HCT116 (cell line): ENCODE measurements around the gene LRRC4B. TPM values are rescaled to one million over a fixed set of nuclear protein-coding genes. Genes with fewer than 3 reads are reported as not detected.

Experiments
- ATAC-seq: fragments of 200-7000 bp; cut with Tn5 transposase; 2 replicates; pipeline ENCODE4 v1.9.1; 2020; ENCODE audit warnings: mild to moderate bottlenecking, moderate library complexity
- BruUV-seq: library from RNA; stranded (reverse); fragments of 400-500 nt; replicated peaks from 2 replicates; lab custom pipeline; 2021; lab: Mats Ljungman, UMichigan
- CTCF ChIA-PET: fragments of 300-600 bp; sonication (Branson Sonifier 250); formaldehyde crosslinking; loops from one replicate; lab custom pipeline; 2021; ENCODE audit warnings: antibody characterized with exemption; lab: Charles Lee
- POLR2A ChIA-PET: fragments of 300-600, 350-600 bp; sonication (Branson Sonifier 250); formaldehyde crosslinking; loops from one replicate; lab custom pipeline; 2021; ENCODE audit warnings: antibody characterized with exemption; lab: Charles Lee
- RAD21 ChIA-PET, 2 experiments: fragments of 300-600 bp; sonication (Branson Sonifier 250); formaldehyde crosslinking; loops; one replicate each; lab custom pipeline; 2023; ENCODE audit warnings: low total read pairs in 2 of 2; ENCODE audit not compliant: uncharacterized antibody in 2 of 2, unreplicated experiment in 2 of 2, low non-redundant PET in 1 of 2; lab: Charles Lee
- DNase-seq: peaks from one replicate; pipeline ENCODE4 v3.0.0-alpha.2; 2010; ENCODE audit warnings: low read depth, low spot score
- H2AFZ ChIP-seq: fragments of 200-600 bp; shearing (Covaris generic), sonication (generic); 2 replicates; pipeline ENCODE4 v1.6.1; 2017; ENCODE audit warnings: low read depth, mixed run types, mixed read lengths, antibody characterized with exemption, low read length; ENCODE audit not compliant: poor library complexity, severe bottlenecking
- H3K27ac ChIP-seq: 2 replicates; pipeline ENCODE4 v1.5.1; 2012; ENCODE audit warnings: low read depth, low read length
- H3K27me3 ChIP-seq: fragments of 200-600 bp; sonication (generic); 2 replicates; pipeline ENCODE4 v1.6.1; 2016; ENCODE audit warnings: mixed run types, low read length, mixed read lengths; ENCODE audit not compliant: insufficient read depth
- H3K36me3 ChIP-seq, 2 experiments: fragments of 200-500 bp in 1 of 2; fragments of 200-600 bp in 1 of 2; sonication (Bioruptor generic) in 1 of 2; sonication (generic) in 1 of 2; 2 replicates each; pipeline versions ENCODE4 v1.5.1 to v1.6.1; 2014 to 2016; ENCODE audit warnings: low read length in 2 of 2, inconsistent platforms in 1 of 2, mixed read lengths in 1 of 2, mixed run types in 1 of 2; ENCODE audit not compliant: insufficient read depth in 2 of 2, control insufficient read depth in 1 of 2
- H3K4me1 ChIP-seq, 2 experiments: fragments of 200-600 bp in 1 of 2; sonication (generic) in 1 of 2; 2 replicates each; pipeline versions ENCODE4 v1.5.1 to v1.6.1; 2012 to 2017; ENCODE audit warnings: low read length in 2 of 2, inconsistent platforms in 1 of 2, mild to moderate bottlenecking in 1 of 2, mixed read lengths in 1 of 2, mixed run types in 1 of 2, moderate library complexity in 1 of 2; ENCODE audit not compliant: insufficient read depth in 2 of 2, control insufficient read depth in 1 of 2
- H3K4me2 ChIP-seq: fragments of 200-600 bp; sonication (generic); 2 replicates; pipeline ENCODE4 v1.6.1; 2017; ENCODE audit warnings: mixed run types, low read length, mixed read lengths
- H3K4me3 ChIP-seq, 2 experiments: fragments of 200-600 bp in 1 of 2; sonication (generic) in 1 of 2; replicated peaks in 1 of 2; 2 replicates each; pipeline ENCODE4 v1.5.1; 2011 to 2016; ENCODE audit warnings: low read length in 2 of 2, control low read depth in 1 of 2, low read depth in 1 of 2, mild to moderate bottlenecking in 1 of 2, mixed read lengths in 1 of 2, mixed run types in 1 of 2
- H3K79me2 ChIP-seq: fragments of 200-600 bp; sonication (generic); 2 replicates; pipeline ENCODE4 v1.6.1; 2017; ENCODE audit warnings: mild to moderate bottlenecking, mixed run types, low read length, moderate library complexity, mixed read lengths; ENCODE audit not compliant: insufficient read depth
- H3K9ac ChIP-seq: fragments of 200-600 bp; sonication (generic); 2 replicates; pipeline ENCODE4 v1.6.1; 2016; ENCODE audit warnings: low read length, mixed read lengths
- H3K9me2 ChIP-seq: fragments of 200-600 bp; sonication (generic), shearing (Covaris generic); 2 replicates; pipeline ENCODE4 v1.6.1; 2017; ENCODE audit warnings: mixed run types, mild to moderate bottlenecking, moderate library complexity; ENCODE audit not compliant: insufficient read depth
- H3K9me3 ChIP-seq, 2 experiments: fragments of 200-500 bp in 1 of 2; fragments of 200-600 bp in 1 of 2; sonication (Bioruptor generic) in 1 of 2; sonication (generic) in 1 of 2; 2 replicates each; pipeline ENCODE4 v1.6.1; 2014 to 2017; ENCODE audit warnings: low read length in 2 of 2, mixed read lengths in 2 of 2, inconsistent platforms in 1 of 2, low read depth in 1 of 2, mild to moderate bottlenecking in 1 of 2, mixed run types in 1 of 2, moderate library complexity in 1 of 2; ENCODE audit not compliant: control insufficient read depth in 1 of 2, insufficient read depth in 1 of 2
- H4K20me1 ChIP-seq: fragments of 200-600 bp; sonication (generic), shearing (Covaris generic); 2 replicates; pipeline ENCODE4 v1.6.1; 2017; ENCODE audit warnings: mixed run types, mild to moderate bottlenecking, moderate library complexity; ENCODE audit not compliant: insufficient read depth
- ATF3 ChIP-seq: IDR thresholded peaks from 2 replicates; pipeline ENCODE4 v1.6.1; 2012
- CBX3 ChIP-seq: IDR thresholded peaks from 2 replicates; pipeline ENCODE4 v1.6.1; 2012; ENCODE audit warnings: low read depth
- CTCF ChIP-seq, 3 experiments: fragments of 200-600 bp in 1 of 3; sonication (generic) in 1 of 3; IDR thresholded peaks in 2 of 3; conservative IDR thresholded peaks in 1 of 3; 2 replicates each; pipeline ENCODE4 v1.5.1; 2012 to 2017; ENCODE audit warnings: low read depth in 2 of 3, low read length in 2 of 3, antibody characterized with exemption in 1 of 3, borderline replicate concordance in 1 of 3, control low read depth in 1 of 3, mild to moderate bottlenecking in 1 of 3, mixed read lengths in 1 of 3, mixed run types in 1 of 3, moderate library complexity in 1 of 3; ENCODE audit not compliant: insufficient read depth in 1 of 3
- EGR1 ChIP-seq: IDR thresholded peaks from 2 replicates; pipeline ENCODE4 v1.6.1; 2012; ENCODE audit warnings: low read depth
- EZH2phosphoT487 ChIP-seq: fragments of 200-600 bp; IDR thresholded peaks from 2 replicates; pipeline ENCODE4 v1.6.1; 2018; ENCODE audit warnings: antibody characterized with exemption, borderline replicate concordance
- FOSL1 ChIP-seq: IDR thresholded peaks from 2 replicates; pipeline ENCODE4 v1.6.1; 2012; ENCODE audit warnings: low read depth
- JUND ChIP-seq: IDR thresholded peaks from 2 replicates; pipeline ENCODE4 v1.6.1; 2012
- POLR2A ChIP-seq: IDR thresholded peaks from 2 replicates; pipeline ENCODE4 v1.7.0; 2011; ENCODE audit warnings: borderline replicate concordance; ENCODE audit not compliant: insufficient read depth, insufficient read length; ENCODE audit errors: extremely low read depth
- POLR2AphosphoS5 ChIP-seq: IDR thresholded peaks from 2 replicates; pipeline ENCODE4 v1.6.1; 2011; ENCODE audit warnings: mild to moderate bottlenecking, low read depth, low read length, moderate library complexity
- RAD21 ChIP-seq: IDR thresholded peaks from 2 replicates; pipeline ENCODE4 v1.6.1; 2012; ENCODE audit warnings: low read depth, mild to moderate bottlenecking
- SIN3A ChIP-seq: IDR thresholded peaks from 2 replicates; pipeline ENCODE4 v1.6.1; 2012; ENCODE audit warnings: low read depth
- SP1 ChIP-seq: IDR thresholded peaks from 2 replicates; pipeline ENCODE4 v1.6.1; 2012; ENCODE audit warnings: low read depth
- SRF ChIP-seq: IDR thresholded peaks from 2 replicates; pipeline ENCODE4 v1.6.1; 2012; ENCODE audit warnings: low read depth
- TCF7L2 ChIP-seq: IDR thresholded peaks from 2 replicates; pipeline ENCODE4 v1.7.0; 2011; ENCODE audit warnings: borderline replicate concordance, inconsistent platforms; ENCODE audit not compliant: insufficient read depth, insufficient read length; ENCODE audit errors: extremely low read depth
- YY1 ChIP-seq: IDR thresholded peaks from 2 replicates; pipeline ENCODE4 v1.6.1; 2011; ENCODE audit warnings: low read length, low read depth, moderate library complexity, mild to moderate bottlenecking; ENCODE audit not compliant: insufficient replicate concordance; ENCODE audit errors: extremely low read depth
- ZBTB33 ChIP-seq: IDR thresholded peaks from 2 replicates; pipeline ENCODE4 v1.6.1; 2011; ENCODE audit warnings: mild to moderate bottlenecking, low read length, moderate library complexity; ENCODE audit not compliant: insufficient replicate concordance; ENCODE audit errors: extremely low read depth
- intact Hi-C: fragments of 100-400 bp; cut with micrococcal nuclease; formaldehyde crosslinking; loops from 2 replicates; pipeline ENCODE4 v1.10.0; 2022
- total RNA-seq: library from RNA; stranded (reverse); gene quantifications from one replicate; pipeline ENCODE4 v1.2.1, GENCODE V29; 2021; ENCODE audit not compliant: unreplicated experiment

Gene LRRC4B
- total RNA-seq, 1 experiment from 2014 or later = 0.89 TPM

GRCh38 chr19:50602496-50602895 is 34.3 kb upstream of the LRRC4B start:
- Histone ChIP-seq H4K20me1 (no peaks in the 10 kb centered on the region), H2AFZ (no peak overlapping the region), H3K27me3 (peaks cover 4% of the 10 kb centered on the region; the same call in 1 of the 2 replicates), H3K36me3 (no peaks in the 10 kb centered on the region), H3K27ac (no peak overlapping the region), H3K9me3 (no peaks in the 10 kb centered on the region), H3K4me3 (no peak overlapping the region), H3K79me2 (no peaks in the 10 kb centered on the region), H3K4me2 (no peak overlapping the region), H3K4me1 (no peaks in the 10 kb centered on the region), H3K9ac (no peak overlapping the region), H3K9me2 (no peaks in the 10 kb centered on the region)
- no peak for ATAC-seq
- DNase-seq = no peak
- ChIA-PET RAD21 (no interaction called here), POLR2A (no interaction called here), CTCF (no interaction called here)
- BruUV-seq = no TSS peak
- intact Hi-C loops = no loop called here
- TF ChIP-seq RAD21 (no peak), ATF3 (no peak), JUND (no peak), TCF7L2 (no peak), POLR2A (no peak), ZBTB33 (no peak), SRF (no peak), CBX3 (no peak), SP1 (no peak), YY1 (no peak), POLR2AphosphoS5 (no peak), FOSL1 (no peak), EZH2phosphoT487 (no peak), CTCF (IDR thresholded peaks at IDR 0.05 in 2 of 3, conservative IDR thresholded peaks at IDR 0.05 in 1 of 3; ENCODE audit: borderline replicate concordance in 1 of 3, insufficient read depth in 1 of 3, low read depth in 2 of 3, low read length in 2 of 3) (no peak), SIN3A (no peak), EGR1 (no peak)
